ENCODE measurements around the gene ARMC9.

- TF ChIP-seq POLR2AphosphoS5 (IDR thresholded peaks at IDR 0.05; ENCODE audit: low read depth, low read length), result peak; percentile 28; the same call in 1 of the 2 replicates
- TF ChIP-seq CTCF (IDR thresholded peaks at IDR 0.05), result no peak
- TF ChIP-seq SIN3A (IDR thresholded peaks at IDR 0.05; ENCODE audit: borderline replicate concordance, insufficient read depth, low read depth, low read length), result no peak
- 0 out of 2 replicates have a peak, but pooled peaks have one; percentile 38 for TF ChIP-seq TCF7L2 (IDR thresholded peaks at IDR 0.05; ENCODE audit: low read depth, low read length)
- no peak for TF ChIP-seq REST (IDR thresholded peaks at IDR 0.05; ENCODE audit: insufficient read depth in 1 of 2, low read depth in 2 of 2, low read length in 1 of 2)
Observed at GRCh38 chr2:231383416-231384108, 185.1 kb downstream of the ARMC9 start.
